ENCODE measurements around the gene PTPRN2.
"Not testable (repeated sequence)": the region's sequence is repeated elsewhere in the genome, so short reads cannot be mapped to it uniquely, and the experiment has no call there.

The PTPRN2 gene

DNA sequence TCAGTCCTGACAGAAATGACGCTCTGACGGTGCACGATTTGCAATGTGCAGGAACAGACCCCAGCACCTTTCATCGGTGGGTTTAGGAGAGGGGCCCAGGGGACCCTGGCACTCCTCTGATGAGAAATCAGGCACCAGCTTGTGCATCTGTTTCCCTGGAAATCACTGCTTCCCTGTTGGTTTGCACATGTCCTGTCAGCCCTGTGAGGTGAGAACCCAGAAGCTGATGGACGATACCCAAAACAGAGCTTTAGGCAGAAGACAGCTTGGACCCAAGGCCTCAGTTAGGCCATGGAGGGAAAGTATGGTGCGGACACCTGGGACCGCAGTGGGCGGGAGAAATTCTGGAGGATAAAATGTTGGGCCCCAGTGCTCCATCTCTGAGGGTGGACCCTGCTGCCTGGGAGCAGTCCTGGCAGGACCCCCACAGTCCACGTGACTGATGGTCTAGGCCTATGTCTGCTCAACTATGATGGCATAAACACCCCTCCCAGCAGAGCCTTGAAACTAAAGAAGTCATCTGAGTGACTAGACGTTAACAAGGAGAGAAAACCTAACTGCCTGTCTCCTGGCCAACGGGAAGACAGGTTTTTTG lies 242.8 kb downstream of the PTPRN2 start:
- DNase-seq (ENCODE audit: low spot score), result no peak

DNA sequence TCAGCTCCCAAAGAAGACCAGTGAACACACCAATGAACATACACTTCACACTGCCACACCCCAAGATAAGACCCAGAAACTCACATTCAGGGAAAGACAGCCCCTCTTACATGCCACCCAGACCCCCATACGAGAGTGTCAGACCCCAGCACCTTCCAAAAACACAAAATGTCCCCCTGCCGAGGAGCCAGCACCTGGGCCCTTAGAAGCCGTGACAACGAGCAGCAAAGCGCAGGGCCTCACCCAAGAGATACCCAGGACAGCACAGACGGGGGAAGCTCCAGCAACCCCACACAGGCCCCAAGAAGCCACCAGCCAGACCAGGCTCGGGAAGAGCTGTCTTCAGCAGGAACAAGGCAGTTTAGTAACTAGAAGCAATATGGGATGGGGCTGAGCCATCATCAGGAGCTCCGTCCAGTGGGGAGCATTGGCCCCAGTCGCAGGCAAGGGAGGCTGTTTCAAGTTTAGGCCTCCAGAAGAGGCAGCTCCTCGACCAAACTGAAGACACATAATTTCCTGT lies 243.6 kb downstream of the PTPRN2 start:
- DNase-seq (ENCODE audit: low spot score), result no peak

DNA sequence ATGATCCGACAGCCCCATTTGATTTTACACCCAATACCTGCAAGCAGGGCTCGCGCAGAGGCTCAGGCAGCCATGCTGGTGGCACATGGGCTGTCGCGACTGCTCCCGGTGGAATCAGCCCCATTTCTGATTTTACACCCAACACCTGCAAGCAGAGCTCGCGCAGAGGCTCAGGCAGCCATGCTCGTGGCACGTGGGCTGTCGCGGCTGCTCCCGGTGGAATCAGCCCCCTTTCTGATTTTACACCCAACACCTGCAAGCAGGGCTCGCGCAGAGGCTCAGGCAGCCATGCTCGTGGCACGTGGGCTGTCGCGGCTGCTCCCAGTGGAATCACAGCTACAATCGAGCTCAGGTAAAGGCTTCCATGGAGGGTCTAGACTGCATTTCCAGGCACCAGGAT lies 244.1 kb downstream of the PTPRN2 start:
- DNase-seq (ENCODE audit: low spot score), result no peak

DNA sequence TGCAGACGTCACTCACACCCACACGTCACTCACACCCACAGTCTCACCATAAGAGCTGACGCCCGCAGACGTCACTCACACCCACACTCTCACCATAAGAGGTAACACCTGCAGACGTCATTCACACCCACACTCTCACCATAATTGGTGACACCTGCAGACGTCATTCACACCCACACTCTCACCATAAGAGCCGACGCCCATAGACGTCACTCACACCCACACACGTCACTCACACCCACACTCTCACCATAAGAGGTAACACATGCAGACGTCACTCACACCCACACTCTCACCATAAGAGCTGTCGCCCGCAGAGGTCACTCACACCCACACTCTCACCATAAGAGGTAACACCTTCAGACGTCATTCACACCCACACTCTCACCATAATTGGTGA lies 246.5 kb downstream of the PTPRN2 start:
- not testable (repeated sequence) for DNase-seq (ENCODE audit: low spot score)

DNA sequence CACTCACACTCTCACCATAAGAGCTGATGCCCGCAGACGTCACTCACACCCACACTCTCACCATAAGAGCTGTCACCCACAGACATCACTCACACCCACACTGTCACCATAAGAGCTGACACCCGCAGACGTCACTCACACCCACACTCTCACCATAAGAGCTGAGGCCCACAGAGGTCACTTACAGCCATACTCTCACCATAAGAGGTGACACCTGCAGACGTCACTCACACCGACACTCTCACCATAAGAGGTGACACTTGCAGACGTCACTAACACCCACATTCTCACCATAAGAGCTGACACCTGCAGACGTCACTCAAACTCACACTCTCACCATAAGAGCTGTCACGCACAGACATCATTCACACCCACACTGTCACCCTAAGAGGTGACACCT lies 250.7 kb downstream of the PTPRN2 start:
- not testable (repeated sequence) for DNase-seq (ENCODE audit: low spot score)

DNA sequence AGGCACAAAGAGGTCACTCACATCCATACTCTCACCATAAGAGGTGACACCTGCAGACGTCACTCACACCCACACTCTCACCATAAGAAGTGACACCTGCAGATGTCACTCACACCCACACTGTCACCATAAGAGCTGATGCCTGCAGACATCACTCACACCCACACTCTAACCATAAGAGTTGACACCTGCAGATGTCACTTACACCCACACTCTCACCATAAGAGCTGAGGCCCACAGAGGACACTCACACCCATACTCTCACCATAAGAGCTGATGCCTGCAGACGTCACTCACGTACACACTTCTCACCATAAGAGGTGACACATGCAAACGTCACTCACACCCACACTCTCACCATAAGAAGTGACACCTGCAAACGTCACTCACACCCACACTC lies 255.1 kb downstream of the PTPRN2 start:
- not testable (repeated sequence) for DNase-seq (ENCODE audit: low spot score)

DNA sequence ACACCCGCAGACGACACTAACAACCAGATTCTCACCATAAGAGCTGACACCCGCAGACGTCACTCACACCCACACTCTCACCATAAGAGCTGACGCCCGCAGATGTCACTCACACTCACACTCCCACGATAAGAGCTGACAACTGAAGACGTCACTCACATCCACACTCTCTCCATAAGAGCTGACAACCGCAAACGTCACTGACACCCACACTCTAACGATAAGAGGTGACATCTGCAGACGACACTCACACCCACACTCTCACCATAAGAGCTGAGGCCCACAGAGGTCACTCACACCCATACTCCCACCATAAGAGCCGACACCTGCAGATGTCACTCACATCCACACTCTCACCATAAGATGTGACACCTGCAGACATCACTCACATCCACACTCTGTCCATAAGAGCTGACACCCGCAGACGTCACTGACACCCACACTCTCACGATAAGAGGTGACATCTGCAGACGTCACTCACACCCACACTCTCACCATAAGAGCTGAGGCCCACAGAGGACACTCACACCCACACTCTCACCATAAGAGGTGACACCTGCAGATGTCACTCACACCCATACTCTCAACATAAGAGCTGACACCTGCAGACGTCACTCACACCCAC lies 255.7 kb downstream of the PTPRN2 start:
- DNase-seq (ENCODE audit: low spot score), result not testable (repeated sequence)

DNA sequence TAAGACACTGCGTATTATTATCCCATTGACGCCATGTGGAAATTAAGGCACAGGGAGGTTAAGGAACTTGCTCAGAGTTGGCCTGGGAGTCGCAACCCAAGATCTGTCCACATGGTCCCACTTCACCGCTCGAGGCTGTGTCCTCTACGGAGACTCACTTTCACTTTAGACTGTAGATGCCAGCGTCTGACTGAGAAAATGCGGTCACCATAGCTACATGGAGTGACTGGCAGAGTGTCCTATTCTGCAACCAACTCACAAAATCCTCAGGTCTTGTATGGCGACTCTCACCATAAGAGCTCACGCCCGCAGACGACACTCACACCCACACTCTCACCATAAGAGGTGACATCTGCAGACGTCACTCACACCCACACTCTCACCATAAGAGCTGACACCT lies 257.9 kb downstream of the PTPRN2 start:
- no peak for DNase-seq (ENCODE audit: low spot score)

DNA sequence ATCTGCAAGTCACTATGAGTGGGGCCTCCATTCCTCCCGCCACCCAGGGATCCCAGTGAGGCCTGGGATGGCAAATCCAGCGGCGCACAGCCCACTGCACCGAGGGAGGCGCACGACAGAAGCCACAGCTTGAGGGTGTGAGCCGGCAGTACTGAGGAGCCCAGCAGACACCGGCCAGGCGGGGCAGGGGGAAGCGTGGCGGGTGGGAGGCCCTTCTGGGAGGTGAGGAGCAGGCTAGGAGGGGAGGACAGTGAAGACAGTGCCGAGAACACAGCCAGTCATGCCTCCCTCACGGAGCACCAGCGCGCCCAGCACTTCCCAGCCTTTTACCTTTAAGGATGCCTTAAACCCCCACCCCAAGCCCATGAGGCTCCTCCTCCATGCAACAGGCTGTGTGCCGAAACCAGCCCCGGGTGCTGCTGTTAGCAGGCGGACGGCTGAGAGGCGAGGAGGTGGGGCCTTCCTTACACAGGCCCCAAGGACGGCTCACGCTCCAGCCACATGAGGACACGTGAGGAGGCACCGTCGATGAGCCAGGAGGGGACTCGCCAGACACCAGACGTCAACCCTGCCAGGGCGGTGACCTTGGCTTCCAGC lies 258.5 kb downstream of the PTPRN2 start:
- DNase-seq (ENCODE audit: low spot score), result no peak

DNA sequence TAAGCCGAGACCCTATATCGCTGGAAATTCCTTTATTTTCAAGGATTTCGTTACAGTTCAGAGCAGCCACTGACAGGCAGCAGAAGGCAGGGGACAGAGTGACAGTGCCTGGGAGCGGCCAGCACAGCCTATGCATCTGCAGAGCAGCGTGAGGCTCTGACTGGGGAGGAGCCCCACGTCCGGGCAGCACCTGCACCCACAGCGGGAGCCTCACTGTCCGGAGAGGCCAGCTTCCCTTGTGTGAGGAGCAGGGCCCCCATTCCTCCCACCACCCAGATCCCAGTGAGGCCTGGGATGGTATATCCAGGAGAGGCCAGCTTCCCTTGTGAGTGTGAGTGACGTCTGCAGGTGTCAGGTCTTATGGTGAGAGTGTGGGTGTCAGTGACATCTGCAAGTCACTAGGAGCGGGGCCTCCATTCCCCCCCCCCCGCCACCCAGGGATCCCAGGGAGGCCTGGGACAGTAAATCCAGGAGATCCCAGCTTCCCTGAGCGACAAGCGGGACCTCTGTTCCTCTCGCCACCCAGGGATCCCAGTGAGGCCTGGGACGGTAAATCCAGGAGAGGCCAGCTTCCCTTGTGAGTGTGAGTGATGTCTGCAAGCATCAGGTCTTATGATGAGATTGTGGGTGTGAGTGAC lies 259.1 kb downstream of the PTPRN2 start:
- no peak for DNase-seq (ENCODE audit: low spot score)

DNA sequence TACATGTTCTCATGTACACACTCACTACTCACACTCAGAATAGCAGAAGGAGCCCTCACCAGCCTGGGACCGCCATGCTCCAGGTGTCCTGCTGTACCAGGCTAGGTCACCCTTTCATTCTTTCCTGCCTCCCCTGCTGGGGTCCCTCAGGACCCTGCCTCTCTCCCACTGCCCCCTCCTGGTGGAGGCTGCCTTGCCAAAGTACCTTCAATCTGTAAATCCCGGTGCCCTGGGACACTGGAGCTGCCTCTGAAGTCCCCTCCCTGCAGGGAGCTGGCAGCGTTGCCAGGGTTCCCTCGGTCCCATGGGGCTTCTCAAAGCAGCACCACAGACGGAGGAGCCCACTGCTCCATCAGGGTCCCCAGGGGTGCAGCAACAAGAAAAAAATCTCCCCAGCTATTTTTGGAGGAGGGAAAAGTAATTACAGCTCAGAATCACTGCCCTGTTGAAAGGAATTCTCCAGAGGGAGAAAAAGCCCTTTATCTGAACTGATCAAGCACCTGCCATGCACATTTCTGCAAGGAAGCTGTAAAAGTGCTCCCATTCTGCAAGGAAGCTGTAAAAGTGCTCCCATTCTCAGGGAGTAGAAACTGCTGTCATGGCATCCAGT lies 259.9 kb downstream of the PTPRN2 start:
- DNase-seq (ENCODE audit: low spot score), result no peak

DNA sequence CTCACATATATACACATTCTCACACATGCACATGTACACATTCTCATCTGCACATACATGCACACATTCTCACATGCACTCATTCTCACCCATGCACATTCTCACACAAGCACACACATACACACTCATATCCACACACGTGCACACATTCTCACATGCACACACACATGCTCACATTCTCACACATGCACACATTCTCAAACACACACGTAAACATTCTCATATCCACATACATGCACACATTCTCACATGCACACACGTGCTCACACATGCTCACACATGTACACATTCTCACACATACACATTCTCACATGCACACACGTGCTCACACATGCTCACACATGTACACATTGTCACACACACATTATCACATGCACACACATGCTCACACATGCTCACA lies 260.6 kb downstream of the PTPRN2 start:
- DNase-seq (ENCODE audit: low spot score), result no peak

DNA sequence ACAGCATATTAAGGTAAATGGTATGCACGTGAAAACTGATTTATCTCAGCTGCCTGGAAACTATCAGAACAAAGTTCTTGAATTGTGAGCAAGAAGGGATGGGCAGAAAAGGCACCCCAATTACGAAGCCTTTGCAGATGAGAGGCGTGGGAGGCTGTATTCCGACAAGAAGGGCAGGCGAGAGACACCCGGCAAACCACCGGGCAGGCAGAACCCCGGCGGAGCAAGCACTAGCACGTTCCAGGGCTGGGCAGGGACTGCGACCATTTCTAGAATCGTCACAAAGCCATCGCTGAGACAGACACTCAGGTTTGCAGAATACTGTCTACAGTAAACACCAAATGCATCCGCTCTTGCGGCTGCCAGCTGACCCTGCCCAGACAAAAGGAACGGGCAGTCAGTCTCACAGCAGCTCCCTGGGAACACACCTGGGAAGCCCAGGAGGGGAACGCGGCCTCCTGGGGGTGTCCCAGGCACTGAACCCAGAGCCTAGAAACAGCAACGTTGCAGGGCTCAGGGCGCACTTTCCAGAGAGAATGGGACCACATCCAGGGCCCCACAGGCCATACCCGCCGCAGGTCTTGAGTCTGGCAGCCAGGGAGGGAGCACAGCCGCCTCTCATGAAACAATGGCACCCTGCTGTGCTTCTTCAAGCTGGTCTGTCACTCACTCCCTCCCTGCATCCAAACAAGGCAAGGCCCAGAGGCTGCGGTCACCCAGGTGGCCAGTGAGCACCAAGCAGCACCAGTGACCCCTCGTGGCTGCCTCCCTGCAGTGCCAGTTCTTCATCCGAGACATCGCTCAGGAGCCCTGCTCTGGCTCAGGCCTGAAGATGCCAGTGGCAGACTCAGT lies 261.9 kb downstream of the PTPRN2 start:
- no peak for DNase-seq (ENCODE audit: low spot score)

DNA sequence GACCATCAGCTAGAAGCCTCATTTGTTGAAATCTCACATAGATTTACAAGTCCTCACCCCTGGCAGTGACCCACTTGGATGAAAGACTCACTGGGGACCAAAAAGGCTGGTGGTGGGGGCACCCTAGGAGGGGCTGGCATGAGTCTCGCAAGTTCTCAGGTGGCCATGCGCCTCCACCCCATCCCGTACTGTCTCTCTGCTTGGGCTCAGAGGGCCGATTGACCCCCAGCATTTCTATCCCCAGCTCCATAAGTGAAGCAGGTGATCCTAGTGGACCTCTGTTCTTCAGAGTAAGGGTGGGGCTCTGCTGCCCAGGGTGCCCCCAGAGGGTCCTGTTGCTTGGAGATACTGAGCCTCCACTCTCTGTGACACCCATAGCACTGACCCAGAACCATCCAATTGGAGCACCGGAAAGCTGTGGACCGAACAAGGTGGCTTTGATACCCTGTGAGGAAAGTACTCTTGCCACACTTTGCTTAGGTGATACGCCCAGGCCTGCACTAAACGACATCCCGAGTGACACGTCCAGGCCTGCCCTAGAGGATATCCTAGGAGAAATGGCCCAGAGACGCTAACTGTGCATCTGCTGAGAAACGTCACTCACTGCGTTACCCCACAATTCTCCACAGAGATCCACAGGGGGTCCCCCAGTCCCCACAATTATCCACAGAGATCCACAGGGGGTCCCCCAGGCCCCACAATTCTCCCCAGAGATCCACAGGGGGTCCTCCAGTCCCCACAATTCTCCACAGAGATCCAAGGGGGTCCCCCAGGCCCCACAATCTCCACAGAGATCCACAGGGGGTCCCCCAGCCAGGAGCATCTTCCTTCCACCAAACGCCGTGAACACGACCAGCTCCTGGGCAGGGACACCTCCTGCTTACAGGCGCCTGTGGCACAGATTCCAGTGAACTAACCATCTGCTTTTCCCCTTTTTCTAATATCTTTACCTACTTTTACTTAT lies 262.9 kb downstream of the PTPRN2 start:
- DNase-seq (ENCODE audit: low spot score), result no peak

DNA sequence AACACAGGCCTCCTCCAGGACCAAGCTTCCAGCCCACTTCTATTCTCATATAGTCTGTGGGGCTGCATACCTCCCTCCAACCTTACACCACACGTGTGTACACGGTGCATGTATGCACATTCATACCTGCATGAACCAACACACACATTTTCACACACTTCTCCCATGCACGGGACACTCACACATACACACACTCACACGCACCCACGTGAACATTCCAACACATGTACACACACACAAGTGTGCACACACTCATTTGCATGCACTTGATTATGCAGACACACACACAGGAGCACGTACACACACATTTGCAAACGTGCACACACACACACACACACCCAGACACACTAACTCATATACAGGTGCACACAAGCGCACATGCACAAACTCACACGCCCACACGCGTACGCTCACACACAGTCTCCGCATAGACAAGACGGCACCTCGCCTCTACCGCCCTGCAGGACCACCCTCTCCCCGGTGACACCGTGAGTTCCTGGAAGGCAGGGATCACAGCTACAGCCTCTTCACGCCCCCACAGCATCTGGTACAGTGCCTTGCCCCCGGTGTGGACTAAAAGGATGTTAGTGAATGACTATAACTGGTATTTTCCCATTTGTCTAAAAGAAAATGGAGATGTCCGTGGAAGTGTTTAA lies 263.8 kb downstream of the PTPRN2 start:
- no peak for DNase-seq (ENCODE audit: low spot score)

DNA sequence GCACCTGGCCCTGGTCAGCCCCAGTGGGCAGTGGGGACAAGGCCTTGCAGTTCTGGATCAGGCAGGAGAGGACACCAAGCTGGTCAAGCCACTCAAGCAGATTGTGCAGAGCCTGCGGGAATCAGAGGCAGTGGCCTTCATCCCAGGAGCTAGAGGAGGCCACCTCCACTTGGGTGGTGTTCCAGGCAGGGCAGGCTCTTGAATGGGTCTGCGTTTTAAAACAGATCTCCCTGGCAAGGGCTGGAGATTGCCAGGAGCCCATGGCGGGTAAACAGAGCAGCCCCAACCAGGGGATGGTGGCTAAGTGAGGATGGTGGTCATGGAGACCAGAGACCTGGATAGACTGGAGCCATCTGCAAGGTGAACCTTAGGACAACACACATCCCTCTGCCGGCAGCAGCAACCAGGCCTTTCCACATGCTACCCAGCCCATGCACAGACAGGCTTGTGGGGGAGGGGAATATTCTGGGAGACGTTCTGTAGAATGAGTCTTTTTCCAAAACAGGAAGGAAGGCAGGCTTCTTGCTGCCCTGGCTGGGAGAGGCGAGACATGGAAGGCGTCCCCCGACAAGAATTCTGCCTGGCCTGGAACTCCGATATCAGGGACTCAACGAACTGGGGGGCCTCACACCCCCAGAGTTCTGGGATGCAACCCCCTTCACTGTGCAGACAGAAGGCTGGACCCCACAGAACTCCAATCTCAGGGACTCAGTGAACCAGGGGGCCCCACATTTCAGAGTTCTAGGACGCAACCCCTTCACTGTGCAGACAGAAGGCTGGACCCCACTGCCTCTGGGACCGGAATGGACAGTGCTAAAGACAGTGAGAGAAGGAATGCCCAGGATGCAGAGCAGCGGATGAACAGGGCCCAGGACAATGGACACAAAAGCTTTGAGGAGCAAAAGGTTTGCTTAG lies 264.8 kb downstream of the PTPRN2 start:
- DNase-seq (ENCODE audit: low spot score), result no peak

DNA sequence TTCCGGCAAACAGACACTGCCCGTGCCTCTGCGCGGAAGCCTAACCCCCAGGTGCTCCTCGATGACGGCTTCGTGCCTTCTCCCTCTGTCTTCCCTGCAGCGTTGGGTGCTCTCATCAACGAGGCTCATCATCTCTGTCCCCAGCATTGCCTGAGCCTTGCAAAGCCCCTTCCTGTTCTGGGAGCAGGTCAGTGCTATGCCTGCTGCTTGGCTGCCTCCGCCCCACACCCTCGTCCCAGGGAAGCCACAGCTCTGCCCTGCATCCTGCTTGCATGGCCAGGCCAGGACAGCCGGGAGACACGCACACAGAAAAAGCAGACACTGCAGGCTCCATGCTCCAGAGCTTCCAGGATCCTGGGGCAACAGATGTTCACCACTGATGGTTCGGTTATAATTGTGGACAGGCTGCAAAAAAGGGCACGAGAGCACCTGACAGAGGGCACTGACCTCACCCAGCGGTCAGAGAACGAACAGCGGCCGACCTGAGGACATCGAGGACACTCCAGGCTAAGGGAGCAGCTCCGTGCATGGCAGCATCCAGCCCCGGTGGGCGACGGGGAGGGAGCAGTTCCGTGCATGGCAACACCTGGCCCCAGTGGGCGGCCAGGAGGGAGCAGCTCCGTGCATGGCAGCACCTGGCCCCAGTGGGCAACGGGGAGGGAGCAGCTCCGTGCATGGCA lies 265.5 kb downstream of the PTPRN2 start:
- no peak for DNase-seq (ENCODE audit: low spot score)

DNA sequence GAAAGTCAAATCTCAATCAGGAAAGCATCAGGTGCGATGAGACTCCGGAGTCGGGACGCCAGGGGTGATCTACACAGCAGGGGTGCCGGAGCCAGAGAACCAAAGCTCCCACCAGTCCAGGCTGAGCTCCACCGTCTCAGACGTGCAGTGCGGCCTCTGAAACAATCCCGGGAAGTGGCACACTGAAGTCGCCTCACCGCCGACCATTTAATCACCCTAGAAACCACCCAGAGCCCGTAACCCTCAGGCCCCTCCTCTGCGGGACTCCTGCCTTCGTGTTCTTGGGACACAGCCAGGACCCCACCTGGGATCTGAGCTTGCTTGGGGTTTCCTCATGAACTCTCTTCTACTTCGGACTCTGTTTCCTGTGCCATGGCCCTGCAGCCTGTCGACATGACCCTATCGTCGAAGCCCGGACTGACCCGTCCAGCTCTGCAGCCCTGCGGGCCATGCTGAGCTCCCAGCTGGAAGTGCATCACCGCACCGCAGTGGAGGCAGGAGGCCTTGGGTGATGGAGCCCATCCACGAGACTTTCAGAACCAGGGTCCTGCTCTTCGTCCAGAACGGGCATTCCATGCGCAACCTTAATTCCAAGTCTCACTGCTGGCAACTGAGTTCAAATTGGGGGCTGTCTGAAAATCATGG lies 266.4 kb downstream of the PTPRN2 start:
- no peak for DNase-seq (ENCODE audit: low spot score)
